ENCODE results near the gene SLC6A6.
A peak's percentile ranks its signal among the peaks of the same experiment; 100 is the strongest.

Gene SLC6A6

DNA sequence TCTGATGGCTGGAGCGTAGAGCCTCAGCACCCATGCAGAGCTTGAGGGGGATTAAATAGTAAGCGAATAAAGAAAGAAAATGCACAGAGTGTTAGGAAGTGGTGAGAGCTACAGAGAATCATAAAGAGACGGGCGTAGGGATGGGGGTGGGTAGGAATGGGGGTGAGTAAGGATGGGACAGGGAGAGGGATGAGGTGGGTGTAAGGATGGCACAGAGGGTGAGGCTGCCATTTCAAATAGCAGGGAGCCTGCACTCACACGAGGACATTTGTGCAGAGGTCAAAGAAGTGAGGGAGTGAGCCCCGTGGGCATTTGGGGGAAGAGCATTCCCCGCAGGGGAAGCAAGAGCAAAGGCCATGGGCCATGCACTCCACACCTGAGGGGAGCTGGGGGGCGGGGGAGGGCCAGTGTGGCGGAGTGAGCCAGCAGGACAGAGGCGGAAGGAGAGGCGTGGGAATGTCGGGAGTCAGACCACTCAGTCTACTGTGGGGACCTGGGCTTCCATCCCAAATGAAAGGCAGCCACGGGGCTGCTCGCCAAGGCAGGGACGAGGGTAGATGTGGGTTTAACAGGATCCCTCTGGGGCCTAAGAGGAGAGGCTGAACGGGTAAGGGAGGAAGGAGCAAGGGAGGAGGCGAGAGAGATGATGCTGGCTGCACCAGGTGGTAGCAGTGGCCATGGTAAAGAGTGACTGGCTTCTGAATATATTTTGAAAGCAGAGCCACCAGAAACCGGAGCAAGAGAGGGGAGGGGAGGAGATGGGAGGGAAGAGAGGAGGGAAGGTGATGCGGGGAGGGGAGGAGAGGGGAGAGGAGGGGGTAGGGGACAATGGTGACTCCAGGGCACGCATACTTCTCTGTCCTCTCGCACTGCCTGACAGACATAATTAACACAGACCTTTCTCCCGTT, 35.2 kb upstream of the SLC6A6 start:
- Histone ChIP-seq H2BK12ac (ENCODE audit: low read length in 2 of 2) (peak overlapping the region in 1 of 2 experiments; percentile 21), H4K8ac (ENCODE audit: low read length) (no peak overlapping the region), H2AK5ac (ENCODE audit: low read length, severe bottlenecking) (peak overlapping the region; percentile 22), H4K91ac (ENCODE audit: low read length) (no peak overlapping the region), H3K23ac (ENCODE audit: low read length in 2 of 2) (no peak overlapping the region), H2AFZ (ENCODE audit: low read depth, low read length) (no peak overlapping the region), H3K27ac (ENCODE audit: low read length, poor library complexity, severe bottlenecking) (no peak overlapping the region), H2BK120ac (ENCODE audit: low read depth, low read length) (peak overlapping the region; percentile 29), H3K4me1 (ENCODE audit: control insufficient read depth, insufficient read depth, low read depth, low read length) (peaks cover 36% of the 10 kb centered on the region), H3K4me3 (ENCODE audit: insufficient read depth in 1 of 2, low read depth in 1 of 2, low read length in 2 of 2) (no peak overlapping the region), H3K27me3 (ENCODE audit: control insufficient read depth in 1 of 2, insufficient read depth in 1 of 2, low read length in 2 of 2) (peaks cover 0 to 70% of the 10 kb centered on the region in 2 experiments), H3K14ac (ENCODE audit: low read length in 2 of 2) (no peak overlapping the region), H3K9me3 (ENCODE audit: control insufficient read depth, low read length) (no peaks in the 10 kb centered on the region), H3K4me2 (ENCODE audit: low read length, poor library complexity, severe bottlenecking) (no peak overlapping the region), H3K36me3 (ENCODE audit: control insufficient read depth in 1 of 2, insufficient read depth in 2 of 2, low read depth in 1 of 2, low read length in 2 of 2) (no peaks in the 10 kb centered on the region), H2BK5ac (ENCODE audit: low read depth, low read length, poor library complexity, severe bottlenecking) (no peak overlapping the region), H3K18ac (ENCODE audit: low read depth in 1 of 2, low read length in 2 of 2) (no peak overlapping the region), H3K4ac (ENCODE audit: low read depth in 1 of 2, low read length in 2 of 2) (peak overlapping the region in 1 of 2 experiments; percentile 24), H3K9ac (ENCODE audit: low read length) (no peak overlapping the region), H3K79me1 (replicated peaks; ENCODE audit: low read length, poor library complexity, severe bottlenecking) (no peaks in the 10 kb centered on the region), H2BK15ac (ENCODE audit: low read depth, poor library complexity, severe bottlenecking) (no peak overlapping the region)
- DNase-seq = no peak
- WGBS = 78% methylated on average over 22 of the region's 22 CpGs

DNA sequence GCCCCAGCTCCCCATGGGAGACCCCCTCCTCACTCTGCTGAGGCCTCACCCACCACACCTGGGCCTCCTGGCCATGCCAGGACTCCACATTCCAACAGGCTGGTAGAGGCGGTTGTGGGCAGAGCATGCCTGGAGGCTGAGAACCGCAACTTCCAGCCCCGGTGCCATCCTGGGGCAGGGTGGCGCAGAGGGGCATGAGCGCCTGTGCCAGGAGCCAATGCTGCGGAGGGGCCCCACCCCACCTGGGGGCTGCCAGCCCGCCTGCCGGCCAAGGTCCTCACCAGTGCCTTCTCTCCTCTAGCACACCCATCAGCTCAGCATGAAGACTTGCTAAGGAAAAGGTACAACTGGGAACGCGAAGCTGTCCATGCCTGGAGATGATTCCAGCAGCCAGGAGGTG, 34.3 kb upstream of the SLC6A6 start:
- H3K23ac ChIP-seq (ENCODE audit: low read length in 2 of 2) = no peak overlapping the region
- no peak overlapping the region for H2BK5ac ChIP-seq (ENCODE audit: low read depth, low read length, poor library complexity, severe bottlenecking)

DNA sequence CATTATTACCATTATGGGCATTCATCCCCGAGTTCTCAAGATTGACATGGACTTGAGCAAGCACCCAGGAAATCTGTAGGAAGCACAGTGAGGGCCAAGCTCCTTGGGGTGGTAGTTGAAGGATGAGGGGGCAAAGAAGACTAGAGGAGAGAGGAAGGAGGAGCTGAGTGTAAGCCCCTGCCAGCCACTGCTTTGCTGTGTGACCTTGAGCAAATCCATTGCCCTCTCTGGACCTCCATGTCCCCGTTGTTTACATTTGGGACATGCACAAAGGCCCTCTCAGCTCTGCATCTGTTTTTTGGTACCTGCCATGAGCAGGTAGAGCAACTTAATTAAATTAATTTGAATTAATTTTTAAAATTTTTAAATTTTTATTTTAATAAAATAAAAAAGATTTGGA, 33.5 kb upstream of the SLC6A6 start:
- no peak overlapping the region for H2BK5ac ChIP-seq (ENCODE audit: low read depth, low read length, poor library complexity, severe bottlenecking)
- H3K27me3 ChIP-seq (ENCODE audit: control insufficient read depth in 1 of 2, insufficient read depth in 1 of 2, low read length in 2 of 2) = peaks cover 0 to 61% of the 10 kb centered on the region in 2 experiments
- H4K8ac ChIP-seq (ENCODE audit: low read length) = no peak overlapping the region
- H3K9ac ChIP-seq (ENCODE audit: low read length) = no peak overlapping the region
- H3K4me2 ChIP-seq (ENCODE audit: low read length, poor library complexity, severe bottlenecking) = no peak overlapping the region
- no peak for DNase-seq
- no peak overlapping the region for H3K18ac ChIP-seq (ENCODE audit: low read depth in 1 of 2, low read length in 2 of 2)
- no peak overlapping the region for H3K27ac ChIP-seq (ENCODE audit: low read length, poor library complexity, severe bottlenecking)
- H3K4me1 ChIP-seq (ENCODE audit: control insufficient read depth, insufficient read depth, low read depth, low read length) = peaks cover 29% of the 10 kb centered on the region
- H3K4ac ChIP-seq (ENCODE audit: low read depth in 1 of 2, low read length in 2 of 2) = no peak overlapping the region
- H3K14ac ChIP-seq (ENCODE audit: low read length in 2 of 2) = no peak overlapping the region
- no peaks in the 10 kb centered on the region for H3K79me1 ChIP-seq (replicated peaks; ENCODE audit: low read length, poor library complexity, severe bottlenecking)
- no peak overlapping the region for H2BK120ac ChIP-seq (ENCODE audit: low read depth, low read length)
- no peak overlapping the region for H4K91ac ChIP-seq (ENCODE audit: low read length)
- no peak overlapping the region for H2AK5ac ChIP-seq (ENCODE audit: low read length, severe bottlenecking)
- H3K9me3 ChIP-seq (ENCODE audit: control insufficient read depth, low read length) = no peaks in the 10 kb centered on the region
- H2BK12ac ChIP-seq (ENCODE audit: low read length in 2 of 2) = no peak overlapping the region
- no peak overlapping the region for H3K4me3 ChIP-seq (ENCODE audit: insufficient read depth in 1 of 2, low read depth in 1 of 2, low read length in 2 of 2)
- H2AFZ ChIP-seq (ENCODE audit: low read depth, low read length) = no peak overlapping the region
- H2BK15ac ChIP-seq (ENCODE audit: low read depth, poor library complexity, severe bottlenecking) = no peak overlapping the region
- no peak overlapping the region for H3K23ac ChIP-seq (ENCODE audit: low read length in 2 of 2)
- 100% methylated on average over 1 of the region's 2 CpGs for WGBS
- no peaks in the 10 kb centered on the region for H3K36me3 ChIP-seq (ENCODE audit: control insufficient read depth in 1 of 2, insufficient read depth in 2 of 2, low read depth in 1 of 2, low read length in 2 of 2)

More for the DNA sequence above, 34.3 kb upstream of the SLC6A6 start:
- Histone ChIP-seq H4K8ac (ENCODE audit: low read length) (no peak overlapping the region), H2AFZ (ENCODE audit: low read depth, low read length) (no peak overlapping the region), H3K4me3 (ENCODE audit: insufficient read depth in 1 of 2, low read depth in 1 of 2, low read length in 2 of 2) (no peak overlapping the region), H3K79me1 (replicated peaks; ENCODE audit: low read length, poor library complexity, severe bottlenecking) (no peaks in the 10 kb centered on the region), H3K14ac (ENCODE audit: low read length in 2 of 2) (no peak overlapping the region), H3K4me2 (ENCODE audit: low read length, poor library complexity, severe bottlenecking) (no peak overlapping the region), H2AK5ac (ENCODE audit: low read length, severe bottlenecking) (no peak overlapping the region), H3K9ac (ENCODE audit: low read length) (no peak overlapping the region), H3K36me3 (ENCODE audit: control insufficient read depth in 1 of 2, insufficient read depth in 2 of 2, low read depth in 1 of 2, low read length in 2 of 2) (no peaks in the 10 kb centered on the region), H3K18ac (ENCODE audit: low read depth in 1 of 2, low read length in 2 of 2) (no peak overlapping the region), H3K27ac (ENCODE audit: low read length, poor library complexity, severe bottlenecking) (no peak overlapping the region), H2BK120ac (ENCODE audit: low read depth, low read length) (no peak overlapping the region), H3K4ac (ENCODE audit: low read depth in 1 of 2, low read length in 2 of 2) (no peak overlapping the region), H3K9me3 (ENCODE audit: control insufficient read depth, low read length) (no peaks in the 10 kb centered on the region), H4K91ac (ENCODE audit: low read length) (peak overlapping the region; percentile 12), H2BK12ac (ENCODE audit: low read length in 2 of 2) (no peak overlapping the region), H3K4me1 (ENCODE audit: control insufficient read depth, insufficient read depth, low read depth, low read length) (peaks cover 36% of the 10 kb centered on the region), H2BK15ac (ENCODE audit: low read depth, poor library complexity, severe bottlenecking) (no peak overlapping the region), H3K27me3 (ENCODE audit: control insufficient read depth in 1 of 2, insufficient read depth in 1 of 2, low read length in 2 of 2) (peaks cover 0 to 69% of the 10 kb centered on the region in 2 experiments)
- WGBS = 95% methylated on average over 10 of the region's 10 CpGs
- no peak for DNase-seq
